ENCODE measurements around the gene HDAC10. TPM values are rescaled to one million over a fixed set of nuclear protein-coding genes. Genes with fewer than 3 reads are reported as not detected.

Gene HDAC10
- total and polyA plus RNA-seq, 3 donors from 2014 or later: 13.5 to 33.1 (median 32.1) TPM

GRCh38 chr22:50269573-50269969 is 18.5 kb upstream of the HDAC10 start:
- no peaks in the 10 kb centered on the region for H3K36me3 ChIP-seq (ENCODE audit: low read depth, missing control alignments)
- peak overlapping the region in 1 of 2 donors; percentile 75 for H3K27ac ChIP-seq
- no peaks in the 10 kb centered on the region for H3K27me3 ChIP-seq
- 0 to 12% methylated on average over 2 to 16 of the region's 18 CpGs for WGBS, 2 donors
- DNase-seq: no peak
- peak overlapping the region; percentile 45 to 46 for H3K4me3 ChIP-seq
- intact Hi-C loops (cut with DNase I; ENCODE audit: low total_unique reads): no loop called here
- peaks cover 44% of the 10 kb centered on the region for H3K4me1 ChIP-seq
- TF ChIP-seq POLR2A (IDR thresholded peaks at IDR 0.05) (no peak), CTCF (IDR thresholded peaks at IDR 0.05) (no peak)
- H3K9me3 ChIP-seq: no peaks in the 10 kb centered on the region

GRCh38 chr22:50268655-50269113 is 17.6 kb upstream of the HDAC10 start:
- peaks cover 44% of the 10 kb centered on the region for H3K4me1 ChIP-seq
- H3K27ac ChIP-seq: peak overlapping the region in 1 of 2 donors; percentile 28
- H3K36me3 ChIP-seq (ENCODE audit: low read depth, missing control alignments): no peaks in the 10 kb centered on the region
- DNase-seq: peak; percentile 38
- H3K27me3 ChIP-seq: no peaks in the 10 kb centered on the region
- WGBS, 2 donors: 40 to 43% methylated on average over 2 to 9 of the region's 9 CpGs
- intact Hi-C loops (cut with DNase I; ENCODE audit: low total_unique reads): no loop called here
- no peak overlapping the region for H3K4me3 ChIP-seq
- H3K9me3 ChIP-seq: no peaks in the 10 kb centered on the region
- TF ChIP-seq CTCF (IDR thresholded peaks at IDR 0.05) (no peak), POLR2A (IDR thresholded peaks at IDR 0.05) (no peak)

- Histone ChIP-seq H3K36me3 (ENCODE audit: low read depth, missing control alignments) (no peaks in the 10 kb centered on the region), H3K4me3 (peak overlapping the region; percentile 39 to 47)
- DNase-seq: peak; percentile 81
These were observed 16.7 kb upstream of the HDAC10 start for GRCh38 chr22:50267591-50268390.

GRCh38 chr22:50266994-50267393 is 15.9 kb upstream of the HDAC10 start:
- Histone ChIP-seq H3K27me3 (no peaks in the 10 kb centered on the region), H3K4me1 (peaks cover 46% of the 10 kb centered on the region), H3K4me3 (peak overlapping the region; percentile 21 to 47), H3K9me3 (no peaks in the 10 kb centered on the region), H3K36me3 (ENCODE audit: low read depth, missing control alignments) (no peaks in the 10 kb centered on the region), H3K27ac (no peak overlapping the region)
- DNase-seq: no peak
- 63 to 73% methylated on average over 13 to 33 of the region's 37 CpGs for WGBS, 2 donors
- TF ChIP-seq CTCF (IDR thresholded peaks at IDR 0.05) (no peak), POLR2A (IDR thresholded peaks at IDR 0.05) (no peak)
- intact Hi-C loops (cut with DNase I; ENCODE audit: low total_unique reads): no loop called here

More at GRCh38 chr22:50267591-50268390, 16.7 kb upstream of the HDAC10 start:
- Histone ChIP-seq H3K9me3 (no peaks in the 10 kb centered on the region), H3K4me1 (peaks cover 44% of the 10 kb centered on the region), H3K27me3 (no peaks in the 10 kb centered on the region), H3K27ac (peak overlapping the region in 1 of 2 donors; percentile 28)
- intact Hi-C loops (cut with DNase I; ENCODE audit: low total_unique reads): no loop called here
- 22 to 36% methylated on average over 2 to 46 of the region's 75 CpGs for WGBS, 2 donors
- TF ChIP-seq CTCF (IDR thresholded peaks at IDR 0.05) (peak in 1 of 3 experiments; percentile 17), POLR2A (IDR thresholded peaks at IDR 0.05) (no peak)
